HG03060 (cell line): Measurements from ENCODE around the gene PDE4B.
"Not testable (repeated sequence)": the region's sequence is repeated elsewhere in the genome, so short reads cannot be mapped to it uniquely, and the experiment has no call there.

Source experiments
- ATAC-seq: cut with Tn5 transposase; IDR thresholded peaks from one replicate; pipeline ENCODE4 v1.9.1; 2021; ENCODE audit warnings: low read depth, moderate number of reproducible peaks; ENCODE audit not compliant: unreplicated experiment

Gene PDE4B

DNA sequence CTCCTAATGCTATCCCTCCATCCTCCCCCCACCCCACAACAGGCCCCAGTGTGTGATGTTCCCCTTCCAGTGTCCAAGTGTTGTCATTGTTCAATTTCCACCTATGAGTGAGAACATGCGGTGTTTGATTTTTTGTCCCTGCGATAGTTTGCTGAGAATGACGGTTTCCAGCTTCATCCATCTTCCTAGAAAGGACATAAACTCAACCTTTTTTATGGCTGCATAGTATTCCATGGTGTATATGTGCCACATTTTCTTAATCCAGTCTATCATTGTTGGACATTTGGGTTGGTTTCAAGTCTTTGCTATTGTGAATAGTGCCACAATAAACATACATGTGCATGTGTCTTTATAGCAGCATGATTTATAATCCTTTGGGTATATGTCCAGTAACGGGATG lies 308.3 kb downstream of the PDE4B start:
- not testable (repeated sequence) for ATAC-seq

DNA sequence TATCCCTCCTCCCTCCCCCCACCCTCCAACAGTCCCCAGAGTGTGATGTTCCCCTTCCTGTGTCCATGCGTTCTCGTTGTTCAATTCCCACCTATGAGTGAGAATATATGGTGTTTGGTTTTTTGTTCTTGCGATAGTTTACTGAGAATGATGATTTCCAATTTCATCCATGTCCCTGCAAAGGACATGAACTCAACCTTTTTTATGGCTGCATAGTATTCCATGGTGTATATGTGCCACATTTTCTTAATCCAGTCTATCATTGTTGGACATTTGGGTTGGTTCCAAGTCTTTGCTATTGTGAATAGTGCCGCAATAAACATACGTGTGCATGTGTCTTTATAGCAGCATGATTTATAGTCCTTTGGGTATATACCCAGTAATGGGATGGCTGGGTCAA lies 311.4 kb downstream of the PDE4B start:
- ATAC-seq: not testable (repeated sequence)

- no peak for ATAC-seq
Measured at GRCh38 chr1:66108624-66109023, 315.9 kb downstream of the PDE4B start.

DNA sequence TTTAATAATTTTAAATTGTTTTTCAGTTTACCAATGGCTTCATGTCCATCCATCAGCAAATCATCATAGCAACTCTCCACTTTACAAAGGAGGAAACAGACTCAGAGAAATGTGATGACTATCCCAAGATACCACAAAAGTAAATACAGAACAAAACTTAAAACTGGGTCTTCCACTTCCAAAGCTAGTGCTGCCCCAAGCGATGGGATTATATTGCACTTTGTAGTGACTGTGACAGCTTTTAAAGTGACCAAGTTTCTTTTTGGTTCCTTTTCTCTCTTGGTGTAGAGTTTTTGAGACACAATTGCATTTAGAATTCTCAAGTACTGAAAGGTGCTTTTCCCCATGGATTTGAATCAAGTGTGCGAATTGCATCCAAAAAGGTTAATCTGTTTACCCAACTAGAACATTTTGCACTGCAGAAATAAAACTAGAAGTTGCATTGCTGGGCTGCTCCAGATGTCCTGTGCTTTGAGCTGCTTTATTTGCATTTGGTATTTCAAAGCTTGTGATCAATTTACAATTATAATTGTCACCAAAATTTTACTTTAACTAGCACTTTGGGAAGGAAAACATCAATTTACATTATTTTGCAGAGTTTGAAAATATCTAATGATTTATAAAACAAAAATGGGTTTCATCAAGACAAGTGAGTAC lies 320.2 kb downstream of the PDE4B start:
- no peak for ATAC-seq

DNA sequence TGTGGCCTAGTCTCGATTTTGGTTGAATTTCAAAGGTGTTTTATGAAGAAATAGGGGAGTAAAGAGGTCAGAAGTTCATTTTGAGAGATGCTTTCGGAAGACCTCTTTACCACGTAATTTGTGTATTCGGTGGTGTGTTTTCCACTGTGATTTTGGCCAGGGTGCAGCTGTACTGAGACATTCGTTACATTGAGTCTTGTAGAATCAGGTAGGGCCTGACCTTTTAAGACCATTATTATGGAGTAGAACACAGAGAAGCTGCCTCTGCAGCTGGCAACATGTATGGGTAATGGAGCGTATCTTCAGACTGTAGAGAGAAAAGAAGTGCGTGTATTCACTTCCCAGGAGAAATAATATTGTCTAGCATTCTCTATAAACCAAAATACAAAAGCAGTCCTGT lies 326.5 kb downstream of the PDE4B start:
- no peak for ATAC-seq

- ATAC-seq: no peak
Measured at GRCh38 chr1:66124670-66125069, 332.0 kb downstream of the PDE4B start.

DNA sequence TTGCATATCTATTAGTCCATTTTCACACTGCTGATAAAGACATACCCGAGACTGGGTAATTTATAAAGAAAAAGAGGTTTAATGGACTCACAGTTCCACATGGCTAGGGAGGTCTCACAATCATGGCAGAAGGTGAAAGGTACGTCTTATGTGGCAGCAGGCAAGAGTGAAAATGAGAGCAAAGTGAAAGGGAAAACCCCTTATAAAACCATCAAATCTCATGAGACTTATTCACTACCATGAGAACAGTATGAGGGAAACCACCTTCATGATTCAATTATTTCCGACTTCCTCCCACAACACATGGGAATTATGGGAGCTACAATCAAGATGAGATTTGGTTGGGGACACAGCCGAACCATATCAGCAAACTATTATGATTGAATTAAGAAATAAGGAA lies 335.9 kb downstream of the PDE4B start:
- ATAC-seq: not testable (repeated sequence)

DNA sequence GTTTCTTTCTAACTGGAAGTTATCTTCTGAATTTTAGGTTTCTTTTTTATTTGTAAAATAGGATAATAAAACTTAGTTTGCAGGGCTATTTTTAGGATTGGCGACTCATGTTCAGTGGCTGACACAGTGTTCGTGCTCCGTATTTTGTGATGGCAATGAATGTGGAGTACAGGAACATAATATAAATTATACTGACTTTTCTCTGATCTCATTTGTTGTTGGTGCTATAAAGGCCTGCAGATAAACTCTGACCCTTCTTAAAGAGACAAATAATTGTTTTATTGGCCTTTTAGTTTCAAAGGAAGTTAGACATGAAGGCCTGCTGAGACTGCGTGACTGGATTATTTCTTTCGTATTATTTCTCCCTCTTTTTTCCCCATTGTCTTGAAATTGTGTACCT lies 339.6 kb downstream of the PDE4B start:
- no peak for ATAC-seq

DNA sequence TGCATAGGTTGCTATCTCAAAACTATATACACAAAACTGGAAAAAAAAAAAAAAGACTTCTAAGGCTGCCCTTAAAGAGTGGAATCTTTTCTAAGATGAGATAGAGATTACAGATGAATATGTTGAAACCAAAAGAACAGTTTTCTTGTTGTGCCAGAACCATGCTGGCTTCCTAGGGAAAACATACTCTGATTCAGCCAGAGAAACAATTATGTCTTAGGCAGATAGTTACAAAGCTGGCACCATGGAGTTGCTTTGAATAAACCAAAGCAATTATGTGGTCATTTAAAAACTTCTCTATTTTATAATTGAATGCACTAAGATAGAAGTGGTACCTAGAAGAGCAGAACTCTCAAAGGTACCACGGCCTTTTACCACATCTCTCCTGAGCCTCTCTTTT lies 341.3 kb downstream of the PDE4B start:
- ATAC-seq: no peak

- ATAC-seq: no peak
Measured at GRCh38 chr1:66135161-66135560, 342.5 kb downstream of the PDE4B start.

DNA sequence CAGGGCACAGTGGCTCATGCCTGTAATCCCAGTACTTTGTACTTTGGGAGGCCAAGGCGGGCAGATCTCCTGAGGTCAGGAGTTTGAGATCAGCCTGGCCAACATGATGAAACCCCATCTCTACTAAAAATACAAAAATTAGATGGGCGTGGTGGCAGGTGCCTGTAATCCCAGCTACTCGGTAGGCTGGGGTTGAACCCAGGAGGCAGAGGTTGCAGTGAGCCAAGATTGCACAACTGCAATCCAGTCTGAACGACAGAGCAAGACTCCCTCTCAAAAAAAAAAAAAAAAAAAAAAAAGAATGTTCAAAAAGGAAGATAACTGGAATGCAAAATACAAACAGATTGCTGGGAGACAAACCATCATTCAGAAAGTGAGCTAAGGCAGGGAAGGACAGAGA lies 343.7 kb downstream of the PDE4B start:
- not testable (repeated sequence) for ATAC-seq

DNA sequence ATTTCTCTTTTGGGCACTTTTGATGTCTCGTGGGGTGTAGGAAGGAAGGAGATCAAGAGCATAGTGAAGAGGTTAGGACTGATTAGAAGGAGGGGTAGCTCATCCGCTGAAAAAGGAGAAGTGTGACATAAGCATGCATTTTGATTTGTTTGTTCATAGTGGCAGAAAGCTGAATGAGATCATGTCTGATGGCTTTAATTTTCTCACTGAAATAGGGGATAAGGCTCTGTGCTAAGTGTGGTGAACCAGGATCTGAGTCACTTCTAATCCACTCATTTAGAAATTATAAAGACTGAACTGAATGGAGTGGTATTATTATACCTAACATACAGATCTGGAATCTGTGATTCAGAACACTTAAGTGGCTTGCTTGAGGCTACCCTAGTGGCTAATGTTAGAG lies 344.5 kb downstream of the PDE4B start:
- ATAC-seq: no peak

- ATAC-seq: no peak
Measured at GRCh38 chr1:66138613-66139012, 345.9 kb downstream of the PDE4B start.

DNA sequence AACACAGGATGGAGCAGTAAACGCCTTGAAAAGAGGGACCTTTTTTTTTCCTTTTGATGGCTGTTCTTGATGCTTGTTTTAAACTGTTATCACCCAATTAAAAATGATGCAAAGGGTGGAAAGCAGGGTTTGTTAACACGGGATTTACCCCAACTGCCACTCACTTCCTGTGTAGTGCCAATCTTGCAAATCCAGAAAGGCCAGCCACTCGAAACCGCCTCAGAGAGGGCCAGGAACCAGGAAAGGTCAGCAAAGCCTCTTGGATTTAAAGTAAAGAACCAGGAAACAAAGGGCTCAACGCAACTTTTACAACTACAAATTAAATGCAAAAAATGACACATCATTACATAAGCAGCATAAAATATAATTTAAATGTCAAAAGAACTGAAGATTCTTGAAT lies 347.4 kb downstream of the PDE4B start:
- no peak for ATAC-seq

- ATAC-seq: no peak
Measured at GRCh38 chr1:66143651-66144050, 351.0 kb downstream of the PDE4B start.

DNA sequence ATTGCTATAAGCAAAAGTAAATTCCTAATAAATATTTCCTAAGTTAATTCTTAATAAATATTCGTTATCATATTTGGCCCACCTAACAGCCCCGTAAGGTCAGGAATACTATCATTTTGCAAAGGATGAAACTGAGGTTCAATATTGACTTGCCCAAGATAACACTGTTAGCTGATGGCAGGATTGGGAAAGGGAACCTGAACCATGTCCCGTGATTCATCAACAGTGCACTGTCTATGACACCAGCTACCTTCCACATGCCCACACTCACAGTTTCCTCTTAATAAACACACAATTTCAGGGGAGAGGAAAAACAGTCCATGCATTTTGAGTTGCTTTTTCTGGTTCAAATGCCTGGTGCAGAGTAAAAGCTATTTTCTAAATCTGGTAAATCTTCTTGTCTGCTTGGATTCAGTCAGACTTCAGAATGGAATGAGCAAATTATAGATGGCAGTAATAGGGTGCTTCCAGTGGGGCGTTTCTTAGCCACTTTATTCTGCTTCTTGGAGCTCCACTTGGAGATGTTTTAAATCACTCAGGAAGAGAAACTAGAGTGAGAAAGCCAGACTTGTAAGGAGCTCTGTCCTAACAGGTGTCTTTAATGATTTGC lies 354.6 kb downstream of the PDE4B start:
- ATAC-seq: no peak

GRCh38 chr1:66152034-66152433 lies 359.3 kb downstream of the PDE4B start:
- ATAC-seq: no peak

DNA sequence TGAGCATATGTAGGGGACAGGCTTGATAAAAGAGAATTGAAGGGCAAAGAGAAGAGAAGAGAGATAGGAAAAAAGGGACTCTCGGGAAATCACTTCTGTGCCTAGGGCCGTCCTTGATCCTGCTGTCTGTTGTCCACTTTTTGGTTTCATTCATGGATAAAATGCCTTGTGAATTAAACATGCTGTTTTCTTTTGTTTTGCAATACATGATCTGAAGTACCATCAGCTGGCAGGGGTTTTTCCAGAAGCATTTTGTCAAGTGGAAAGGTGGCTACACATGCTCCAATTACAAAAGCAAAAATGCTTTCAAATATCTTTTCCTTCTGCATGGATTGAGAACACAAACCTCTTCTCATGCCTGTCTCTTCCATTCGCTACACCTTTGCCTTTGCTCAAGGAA lies 361.7 kb downstream of the PDE4B start:
- no peak for ATAC-seq

- ATAC-seq: no peak
Measured at GRCh38 chr1:66156144-66156543, 363.4 kb downstream of the PDE4B start.

DNA sequence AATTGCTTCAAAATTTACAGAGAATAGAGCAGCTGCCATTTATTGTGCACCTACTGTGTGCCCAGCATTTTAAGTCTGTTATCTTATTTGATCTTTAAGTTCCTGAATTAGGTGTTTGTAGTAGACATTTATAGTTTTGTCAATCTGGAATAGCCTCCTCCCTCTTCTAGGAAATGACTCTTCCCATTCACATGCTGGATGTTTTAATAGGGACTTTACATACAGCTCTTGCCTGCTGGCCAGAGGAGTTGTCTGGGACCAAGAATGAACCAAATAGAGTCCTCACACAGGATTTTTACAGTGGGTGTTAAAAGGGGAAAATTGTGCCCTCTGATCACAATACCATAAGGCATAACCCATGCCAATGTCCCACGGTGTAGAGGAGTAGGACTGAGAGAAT lies 367.1 kb downstream of the PDE4B start:
- no peak for ATAC-seq

DNA sequence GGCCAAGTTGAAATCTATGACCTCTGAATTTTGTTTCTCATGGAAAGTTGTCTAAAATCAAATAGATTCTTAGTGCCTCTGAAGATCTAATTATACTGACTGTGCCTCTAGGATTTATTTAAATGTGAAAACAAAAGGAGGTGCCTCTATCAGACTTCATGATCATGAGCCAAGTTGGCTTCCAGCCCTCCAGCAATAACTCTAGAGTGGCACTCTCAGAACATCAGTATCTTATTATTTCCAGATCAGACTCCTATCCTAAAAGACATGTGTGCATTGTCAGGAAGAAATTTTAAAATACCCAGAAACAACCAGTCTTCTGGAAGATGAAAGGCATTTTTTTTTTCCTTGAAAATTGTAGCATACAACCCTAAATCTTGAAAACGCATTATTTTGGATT lies 368.0 kb downstream of the PDE4B start:
- no peak for ATAC-seq

GRCh38 chr1:66166753-66167152 lies 374.1 kb downstream of the PDE4B start:
- no peak for ATAC-seq

DNA sequence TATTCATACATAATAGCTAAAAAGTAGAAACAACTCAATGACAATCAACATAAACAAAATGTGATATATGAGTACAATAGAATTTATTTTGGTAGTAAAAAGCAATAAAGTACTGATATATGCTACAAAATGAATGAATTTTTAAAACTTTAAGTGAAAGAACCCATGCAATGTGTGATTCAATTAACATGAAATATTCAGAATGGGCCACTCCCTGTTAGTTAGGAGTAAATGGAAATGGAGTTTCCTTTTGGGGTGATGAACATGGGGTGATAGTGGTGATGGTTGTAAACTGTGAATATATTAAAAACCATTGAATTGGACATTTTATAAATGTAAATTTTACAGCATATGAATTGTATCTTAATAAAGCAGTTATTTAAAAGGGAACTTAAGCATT lies 374.6 kb downstream of the PDE4B start:
- no peak for ATAC-seq
